ENCODE results near the gene ABHD15. TPM values are rescaled to one million over a fixed set of nuclear protein-coding genes. Genes with fewer than 3 reads are reported as not detected.
A peak's percentile ranks its signal among the peaks of the same experiment; 100 is the strongest.

ABHD15 gene
- total and polyA plus RNA-seq, 2 donors (not counting 3 experiments of a cell fraction or from before 2014, with no cell fraction given), result 3.8 to 5.6 TPM

DNA sequence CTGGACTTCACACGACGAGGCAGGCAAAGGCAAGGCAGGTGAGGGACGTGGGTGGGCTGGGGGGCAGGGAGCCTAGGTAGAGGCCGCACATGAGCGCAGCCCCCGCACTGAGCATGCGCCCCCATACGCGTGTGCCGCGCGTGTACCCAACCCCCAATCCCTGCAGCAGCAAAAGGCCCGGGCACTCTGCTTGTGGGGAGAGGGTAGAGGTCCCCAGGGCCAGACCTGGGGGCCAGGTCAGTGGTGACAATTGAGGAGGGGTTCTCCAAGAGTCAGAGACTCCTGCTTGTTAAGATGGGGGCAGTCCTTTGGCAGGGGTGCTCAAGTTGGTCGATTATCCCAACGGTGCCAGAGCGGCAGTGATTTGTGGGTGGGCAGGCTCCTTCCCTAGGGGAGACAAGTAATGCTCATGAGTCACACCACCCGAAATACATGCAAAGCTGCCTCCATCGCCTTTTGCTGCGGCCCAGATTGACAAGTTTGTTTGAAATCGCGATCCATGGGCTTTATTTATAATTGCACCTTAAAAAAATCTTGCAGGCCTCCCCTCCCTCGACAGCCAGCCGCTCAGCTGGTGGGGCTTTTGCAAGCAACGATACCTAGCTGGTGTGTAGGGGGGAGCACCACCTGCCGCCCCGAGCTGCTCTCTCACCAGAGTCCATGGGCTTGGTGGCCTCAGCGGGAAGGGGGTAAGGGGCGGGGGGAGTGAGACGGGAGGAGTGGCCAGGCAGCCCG, 23.7 kb upstream of the ABHD15 start:
- FAIRE-seq, result no peak
- TF ChIP-seq, protein P1, sequence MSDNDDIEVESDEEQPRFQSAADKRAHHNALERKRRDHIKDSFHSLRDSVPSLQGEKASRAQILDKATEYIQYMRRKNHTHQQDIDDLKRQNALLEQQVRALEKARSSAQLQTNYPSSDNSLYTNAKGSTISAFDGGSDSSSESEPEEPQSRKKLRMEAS (IDR thresholded peaks at IDR 0.05; ENCODE audit: insufficient read depth, insufficient read length), result no peak
- TF ChIP-seq, protein P2, sequence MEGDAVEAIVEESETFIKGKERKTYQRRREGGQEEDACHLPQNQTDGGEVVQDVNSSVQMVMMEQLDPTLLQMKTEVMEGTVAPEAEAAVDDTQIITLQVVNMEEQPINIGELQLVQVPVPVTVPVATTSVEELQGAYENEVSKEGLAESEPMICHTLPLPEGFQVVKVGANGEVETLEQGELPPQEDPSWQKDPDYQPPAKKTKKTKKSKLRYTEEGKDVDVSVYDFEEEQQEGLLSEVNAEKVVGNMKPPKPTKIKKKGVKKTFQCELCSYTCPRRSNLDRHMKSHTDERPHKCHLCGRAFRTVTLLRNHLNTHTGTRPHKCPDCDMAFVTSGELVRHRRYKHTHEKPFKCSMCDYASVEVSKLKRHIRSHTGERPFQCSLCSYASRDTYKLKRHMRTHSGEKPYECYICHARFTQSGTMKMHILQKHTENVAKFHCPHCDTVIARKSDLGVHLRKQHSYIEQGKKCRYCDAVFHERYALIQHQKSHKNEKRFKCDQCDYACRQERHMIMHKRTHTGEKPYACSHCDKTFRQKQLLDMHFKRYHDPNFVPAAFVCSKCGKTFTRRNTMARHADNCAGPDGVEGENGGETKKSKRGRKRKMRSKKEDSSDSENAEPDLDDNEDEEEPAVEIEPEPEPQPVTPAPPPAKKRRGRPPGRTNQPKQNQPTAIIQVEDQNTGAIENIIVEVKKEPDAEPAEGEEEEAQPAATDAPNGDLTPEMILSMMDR (IDR thresholded peaks at IDR 0.05; ENCODE audit: extremely low read depth in 1 of 2, insufficient read depth in 1 of 2, low read depth in 1 of 2, low read length in 2 of 2), result no peak
- TF ChIP-seq MYC (IDR thresholded peaks at IDR 0.05; ENCODE audit: low read depth, low read length), result no peak
- TF ChIP-seq JUN (IDR thresholded peaks at IDR 0.05; ENCODE audit: borderline replicate concordance, insufficient read depth, insufficient read length, low read depth), result no peak
- no peak for TF ChIP-seq POLR2A (IDR thresholded peaks at IDR 0.05; ENCODE audit: low read depth, low read length)
- TF ChIP-seq FOS (IDR thresholded peaks at IDR 0.05; ENCODE audit: borderline replicate concordance, insufficient read depth, low read length), result no peak
- Histone ChIP-seq H3K27ac (ENCODE audit: insufficient read depth, low read depth, low read length) (peak overlapping the region; percentile 37), H3K4me1 (ENCODE audit: control insufficient read depth, extremely low read depth, insufficient read depth, low read length) (peaks cover 68% of the 10 kb centered on the region), H4K20me1 (replicated peaks; ENCODE audit: control insufficient read depth, extremely low read depth, insufficient read depth, low read length) (no peaks in the 10 kb centered on the region), H2AFZ (ENCODE audit: low read depth, low read length) (peak overlapping the region; percentile 76), H3K4me3 (replicated peaks in 1 of 3; ENCODE audit: insufficient read depth in 1 of 3, low read depth in 1 of 3, low read length in 3 of 3) (peak overlapping the region in 1 of 3 experiments; percentile 28), H3K9me3 (replicated peaks; ENCODE audit: control insufficient read depth, insufficient read depth, low read length) (no peaks in the 10 kb centered on the region), H3K36me3 (ENCODE audit: control insufficient read depth in 2 of 2, extremely low read depth in 1 of 2, insufficient read depth in 2 of 2, low read length in 2 of 2) (no peaks in the 10 kb centered on the region), H3K79me2 (ENCODE audit: control insufficient read depth, insufficient read depth, low read length) (peaks cover 43% of the 10 kb centered on the region), H3K9me1 (replicated peaks; ENCODE audit: control insufficient read depth, extremely low read depth, insufficient read depth, low read length) (no peaks in the 10 kb centered on the region), H3K9ac (replicated peaks; ENCODE audit: extremely low read depth, insufficient read depth, low read length) (peak overlapping the region; percentile 50), H3K27me3 (ENCODE audit: control insufficient read depth in 2 of 2, insufficient read depth in 2 of 2, low read length in 2 of 2) (no peaks in the 10 kb centered on the region), H3K4me2 (ENCODE audit: insufficient read depth, low read length) (peak overlapping the region; percentile 53)
- no TSS peak for BruUV-seq (replicated peaks)
- POLR2A ChIA-PET, result interaction anchor here (0.7 kb wide), 1 partner anchor 32 kb away, joined by 3 read pairs; the partner anchor contains the start of gene CORO6
- CTCF ChIA-PET, result interaction anchor here (0.8 to 9.2 kb wide), 9 partner anchors 12 to 466 kb away, joined by 3 to 152 read pairs (median 23); partner anchors contain the start of genes SSH2 and TP53I13
- intact Hi-C loops (cut with micrococcal nuclease), result loop anchor here (1.0 to 5.0 kb wide), 6 partner anchors 10 to 442 kb away; partner anchors contain the start of genes ABHD15 and NUFIP2
- dilution Hi-C loops (cut with MboI; ENCODE audit: extremely low pct_ligation_motif_present, low sequenced_read_pairs), result no loop called here
- no peak for DNase-seq (ENCODE audit: low read depth, low spot score)

Data from endothelial cell of umbilical vein (primary cell).